Midbrain (tissue), 1 donor: ENCODE measurements around the gene PTPN5.
"Not testable (repeated sequence)": the region's sequence is repeated elsewhere in the genome, so short reads cannot be mapped to it uniquely, and the experiment has no call there.

ENCODE experiments used
- DNase-seq: peaks from one replicate; lab custom pipeline; 2025; lab: John Stamatoyannopoulos, UW

Gene PTPN5

DNA sequence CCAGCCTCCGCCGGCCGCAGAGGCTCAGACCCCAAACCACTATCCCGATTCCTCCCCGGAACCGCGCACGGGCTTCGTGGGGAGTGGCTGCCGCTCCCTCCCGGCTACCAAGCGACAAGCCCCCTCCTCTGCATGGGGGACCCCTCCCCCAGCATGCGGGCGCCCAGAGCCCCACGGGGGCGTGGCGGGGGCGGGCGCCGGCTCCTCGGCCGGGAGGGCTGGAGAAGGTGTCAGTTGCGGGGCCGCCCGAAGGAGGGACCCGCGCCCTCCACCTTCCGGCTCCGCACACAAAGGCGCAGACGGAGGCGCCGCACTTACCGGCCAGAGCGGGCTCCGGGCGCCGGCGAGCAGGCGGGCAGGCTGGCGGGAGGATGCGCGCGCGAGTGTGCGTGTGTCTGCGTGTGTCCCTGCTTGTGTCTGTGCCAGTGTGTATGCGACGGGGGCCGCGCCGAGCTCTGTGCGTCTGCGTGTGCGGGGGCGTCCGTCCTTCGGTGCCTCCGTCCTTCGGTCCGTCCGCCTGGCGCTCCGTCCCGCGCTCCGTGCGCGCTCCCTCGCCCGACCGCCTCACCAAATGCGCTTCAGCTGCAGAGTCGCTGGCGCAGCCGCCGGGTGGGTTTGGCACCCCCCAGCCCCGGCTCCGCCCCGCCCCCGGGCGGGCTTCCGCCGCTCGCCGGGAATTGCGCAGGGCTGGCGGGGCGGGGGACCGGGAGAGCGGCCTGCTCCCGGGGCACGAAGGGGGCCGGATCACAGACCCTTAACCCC is at the start of gene PTPN5:
TSS of gene PTPN5 (minus strand) at position 592 of the 762 bp plus-strand sequence. CDS start 19,840 bp downstream, outside the sequence.
- no peak for DNase-seq

DNA sequence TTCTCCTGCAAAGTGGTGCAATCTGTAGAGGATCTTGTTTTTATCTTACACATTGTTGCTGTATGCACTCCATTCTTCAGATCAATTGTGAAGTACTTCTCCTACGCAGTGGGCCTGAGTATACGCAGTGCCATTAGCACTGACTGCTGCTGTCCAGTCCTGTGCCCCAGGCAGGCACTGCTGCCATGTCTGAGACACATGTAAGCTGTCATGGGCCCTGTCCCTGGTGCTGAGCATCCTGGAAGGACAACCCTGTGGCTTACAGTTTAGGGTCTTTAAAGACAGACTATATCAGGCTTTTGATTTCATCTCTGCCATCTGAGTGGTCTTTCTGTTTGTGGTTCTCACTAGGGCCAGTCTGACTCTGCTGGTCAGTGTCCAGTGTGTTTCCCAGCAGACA is 44.8 kb upstream of the PTPN5 start:
- DNase-seq: no peak

DNA sequence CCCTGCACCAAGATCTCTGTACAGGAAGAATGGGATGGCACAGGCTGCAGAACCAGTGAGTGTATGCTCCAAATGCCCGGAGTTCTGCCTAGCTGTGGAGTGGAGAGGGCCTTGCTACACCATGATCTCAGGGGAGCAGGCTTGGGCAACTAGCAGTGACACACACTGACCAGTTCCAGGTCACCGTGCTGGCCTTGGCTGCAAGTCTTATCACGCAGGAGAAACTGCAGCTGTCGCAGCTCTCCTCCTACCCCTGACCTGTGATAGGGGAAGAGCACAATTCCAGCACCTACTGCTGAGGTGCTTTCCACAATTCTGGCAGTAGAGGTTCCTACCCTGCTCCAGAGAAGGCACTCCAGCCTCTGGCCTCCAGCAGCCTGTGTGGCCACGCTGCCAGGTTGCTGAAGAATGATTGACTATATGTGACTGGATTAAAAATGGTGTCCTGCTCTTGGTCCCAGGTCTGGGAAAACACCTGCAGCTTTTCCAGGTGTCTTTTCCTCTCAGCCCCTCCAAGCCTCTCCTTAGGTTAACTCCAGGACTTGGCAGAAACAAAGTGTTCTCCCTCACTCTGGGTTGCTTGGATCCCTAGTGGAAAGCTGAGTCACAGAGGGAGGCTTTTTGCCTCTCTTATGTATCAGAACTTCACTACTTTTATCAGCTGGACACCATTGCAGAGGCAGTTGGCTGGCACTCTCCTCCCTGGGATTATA is 43.3 kb upstream of the PTPN5 start:
- no peak for DNase-seq

DNA sequence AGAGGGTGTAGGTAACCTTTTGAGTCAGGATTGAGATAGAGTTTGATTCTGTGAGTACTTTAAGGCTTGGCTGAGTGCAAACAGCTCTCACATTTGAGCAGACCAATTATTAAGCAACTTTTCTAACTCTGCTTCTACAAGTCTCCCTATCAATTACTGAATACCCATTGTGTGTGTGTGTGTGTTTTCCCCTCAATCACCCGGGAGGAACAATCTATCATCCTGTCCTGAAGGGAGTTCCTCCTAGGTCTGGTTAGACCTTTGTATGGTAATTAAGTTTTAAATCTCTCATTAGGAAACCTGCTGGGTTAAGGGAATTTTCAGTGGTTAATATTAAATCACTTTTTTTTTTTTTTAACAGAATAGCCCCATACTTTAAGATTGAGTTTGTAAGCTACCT is 28.6 kb upstream of the PTPN5 start:
- DNase-seq: not testable (repeated sequence)

DNA sequence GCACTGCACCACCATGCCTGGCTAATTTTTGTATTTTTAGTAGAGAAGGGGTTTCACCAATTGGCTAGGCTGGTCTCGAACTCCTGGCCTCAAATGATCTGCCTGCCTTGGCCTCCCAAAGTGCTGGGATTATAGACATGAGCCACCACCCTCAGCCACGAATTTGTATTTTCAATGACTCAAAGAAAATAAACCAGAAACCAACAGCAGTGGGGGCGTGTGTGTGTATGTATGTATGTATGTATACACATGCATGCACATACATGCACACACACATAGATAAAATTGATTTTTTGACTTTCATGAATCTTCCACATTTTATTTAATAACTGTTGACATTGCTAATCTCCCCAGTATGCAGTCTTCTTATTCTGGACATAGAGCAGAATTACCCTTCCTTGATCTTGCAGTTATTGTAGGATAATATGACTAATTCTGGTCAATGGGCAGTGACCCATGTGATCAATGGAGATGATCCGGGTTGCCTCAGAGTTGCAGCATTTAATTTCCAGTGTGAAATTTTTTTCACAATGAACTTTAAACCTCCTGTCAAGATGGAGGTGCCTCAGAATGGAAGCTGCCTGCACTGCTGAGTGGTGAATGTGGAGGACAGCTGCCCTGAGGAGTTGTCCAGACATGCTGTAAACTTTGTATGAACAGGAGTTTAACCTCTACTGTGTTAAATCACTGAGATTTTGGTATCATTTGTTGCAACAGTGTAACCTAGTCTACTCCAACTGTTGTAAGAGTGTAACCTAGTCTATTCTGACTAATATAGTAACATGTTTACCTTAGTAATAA is 12.8 kb upstream of the PTPN5 start:
- DNase-seq: no peak

DNA sequence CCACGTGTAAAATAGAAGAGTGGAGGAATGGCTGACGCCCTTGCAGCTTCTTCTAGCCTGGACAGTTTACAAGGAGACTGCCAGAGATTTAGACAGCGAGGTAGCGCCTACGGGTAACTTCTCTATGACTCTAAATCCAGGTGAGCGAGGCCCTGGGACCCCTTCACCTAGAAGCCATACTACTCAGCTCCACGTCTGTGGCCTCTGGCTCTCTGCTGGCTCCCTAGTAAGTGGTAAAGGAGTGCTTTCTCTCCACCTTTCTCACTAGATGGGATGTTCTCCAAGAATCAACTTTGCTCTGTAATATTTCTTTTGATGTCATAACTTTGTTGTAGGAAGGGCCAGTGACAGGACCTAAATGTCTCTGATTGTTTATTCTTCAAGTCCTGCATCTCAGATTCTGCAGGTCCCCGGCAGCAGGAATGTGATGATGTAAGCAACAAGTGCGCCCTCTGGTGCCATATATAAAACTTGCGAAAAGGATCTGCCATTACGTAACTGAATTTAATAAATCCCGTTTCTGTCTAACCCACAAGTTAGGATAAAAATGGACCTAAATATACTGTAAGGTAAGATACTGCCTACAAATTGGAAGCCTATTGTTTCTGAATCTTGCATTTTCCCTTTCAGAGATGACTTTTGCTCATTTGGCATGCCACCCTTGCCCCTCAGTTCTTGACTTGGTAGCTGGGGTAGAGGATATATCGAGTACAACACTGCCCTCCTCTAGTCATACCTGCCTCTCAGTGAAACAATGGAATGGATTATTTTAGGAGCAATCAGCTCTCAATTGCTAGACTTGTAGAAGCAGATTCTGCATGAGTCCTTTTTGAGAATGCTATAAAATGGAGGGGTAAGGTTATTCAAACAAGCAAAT is 11.0 kb upstream of the PTPN5 start:
- DNase-seq: peak; percentile 58

DNA sequence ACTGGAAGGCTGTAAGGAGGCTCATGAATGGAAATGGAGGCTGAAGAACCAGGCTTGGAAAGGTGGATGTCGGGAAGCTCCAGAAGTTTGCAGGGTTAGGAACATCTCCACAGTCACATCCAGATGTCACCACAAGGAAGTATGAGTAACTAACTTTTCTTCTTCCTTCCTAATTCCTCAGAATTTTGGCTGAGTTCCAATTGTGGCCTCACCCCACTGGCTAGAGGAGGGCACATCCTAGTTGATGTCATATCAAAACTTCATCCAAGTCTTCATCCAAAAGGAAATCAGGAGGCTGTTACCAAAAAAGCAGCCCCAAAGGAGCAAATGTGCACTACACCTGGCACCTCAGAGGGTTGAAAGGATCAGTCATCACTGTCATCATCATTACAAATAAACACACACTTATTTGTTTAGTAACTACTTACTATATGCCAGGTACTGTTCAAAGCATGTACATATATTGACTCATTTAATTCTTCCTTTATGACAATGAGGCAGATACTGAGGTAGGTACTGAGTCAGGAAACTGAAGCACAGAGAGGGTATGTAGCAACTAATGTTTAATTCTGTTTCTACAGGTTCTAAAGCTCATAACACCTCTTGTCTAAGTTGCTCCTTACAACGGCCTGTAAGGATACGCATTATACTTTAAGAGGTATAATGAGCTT is 7.3 kb upstream of the PTPN5 start:
- DNase-seq: no peak

DNA sequence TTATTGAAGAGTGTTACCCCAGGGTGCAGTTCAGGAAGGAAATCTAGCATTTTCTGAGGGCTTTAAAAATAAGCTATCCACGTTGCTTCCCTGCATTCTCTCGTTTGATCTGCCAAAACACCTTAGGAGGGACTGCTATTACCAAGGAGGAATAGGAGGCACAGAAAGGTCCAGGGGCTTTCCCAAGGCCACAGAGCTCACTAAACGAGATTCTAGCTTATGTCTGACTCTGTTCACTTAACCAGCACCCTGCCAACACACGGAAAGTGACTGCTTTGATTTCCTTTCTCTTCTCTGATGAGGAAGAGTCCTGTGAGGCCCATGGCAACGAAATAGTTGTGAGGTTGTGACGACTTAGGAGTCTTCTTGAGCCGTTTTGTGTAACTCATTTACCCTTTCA is 3.4 kb upstream of the PTPN5 start:
- no peak for DNase-seq

DNA sequence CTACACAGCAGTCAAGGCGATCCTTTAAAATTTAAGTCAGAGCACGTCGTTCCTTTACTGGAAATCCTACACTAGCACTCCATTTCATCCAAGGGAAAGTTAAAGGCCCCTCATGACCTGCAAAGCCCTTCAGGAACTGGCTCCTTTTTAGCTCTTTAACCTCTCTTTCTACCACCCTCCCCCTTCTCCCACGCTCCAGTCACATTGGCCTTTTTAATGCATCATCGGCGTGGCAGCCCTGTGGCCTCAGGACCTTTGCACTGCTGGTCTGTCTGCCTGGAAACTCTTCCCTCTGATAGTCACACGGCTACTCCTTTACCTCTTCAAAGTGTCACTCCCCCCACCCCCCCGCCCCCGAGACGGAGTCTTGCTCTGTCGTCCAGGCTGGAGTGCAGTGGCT is 1.2 kb upstream of the PTPN5 start:
- no peak for DNase-seq

DNA sequence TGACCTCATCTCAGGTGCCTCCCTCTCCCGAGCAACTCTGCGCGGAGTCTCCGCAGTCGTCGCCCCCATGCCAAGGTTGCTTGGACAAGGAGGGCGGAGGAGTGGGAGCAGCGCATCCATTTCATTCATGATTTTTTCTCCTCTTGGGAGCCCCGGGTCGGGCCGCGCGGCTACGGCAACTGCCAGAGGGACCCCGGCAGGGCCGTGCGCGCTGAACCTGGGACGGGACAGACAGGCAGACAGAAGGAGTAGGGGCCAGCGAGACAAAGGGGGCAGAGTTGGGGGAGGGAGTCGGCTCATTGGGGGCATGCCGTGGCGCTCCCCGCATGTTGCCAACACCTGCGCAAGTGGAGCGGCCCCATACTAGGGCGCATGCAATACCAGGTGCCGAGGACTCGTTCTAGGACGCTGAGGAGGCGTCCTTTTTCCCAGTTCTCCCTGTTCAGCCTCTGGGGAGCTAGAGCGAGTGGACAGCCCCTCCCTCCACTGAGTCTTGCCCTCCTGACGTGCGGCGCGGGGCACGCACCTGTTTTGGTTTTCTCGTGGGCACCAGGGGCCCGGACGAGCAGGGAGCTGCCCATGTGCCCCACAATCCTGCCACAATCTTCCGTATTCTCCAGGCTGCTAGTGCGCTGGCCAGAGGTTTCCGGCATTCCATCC is 501 bp upstream of the PTPN5 start:
- no peak for DNase-seq

DNA sequence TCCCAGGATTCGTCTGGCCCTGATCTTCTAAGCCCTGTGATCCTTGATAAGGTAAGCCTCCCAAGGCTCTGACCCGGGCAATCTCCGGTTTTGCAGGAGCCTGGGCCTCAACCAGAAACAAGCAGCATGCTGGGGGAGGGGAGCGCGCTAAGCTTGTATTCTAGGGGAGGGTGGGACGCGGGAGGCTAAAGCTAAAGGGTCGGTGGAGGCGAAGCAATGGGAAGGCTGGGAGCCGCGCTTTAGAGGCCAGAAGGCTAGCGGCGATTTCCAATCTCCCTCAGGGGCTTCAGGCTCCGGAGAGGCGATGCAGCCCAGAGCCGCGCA is 753 bp downstream of the PTPN5 start:
- DNase-seq: no peak

DNA sequence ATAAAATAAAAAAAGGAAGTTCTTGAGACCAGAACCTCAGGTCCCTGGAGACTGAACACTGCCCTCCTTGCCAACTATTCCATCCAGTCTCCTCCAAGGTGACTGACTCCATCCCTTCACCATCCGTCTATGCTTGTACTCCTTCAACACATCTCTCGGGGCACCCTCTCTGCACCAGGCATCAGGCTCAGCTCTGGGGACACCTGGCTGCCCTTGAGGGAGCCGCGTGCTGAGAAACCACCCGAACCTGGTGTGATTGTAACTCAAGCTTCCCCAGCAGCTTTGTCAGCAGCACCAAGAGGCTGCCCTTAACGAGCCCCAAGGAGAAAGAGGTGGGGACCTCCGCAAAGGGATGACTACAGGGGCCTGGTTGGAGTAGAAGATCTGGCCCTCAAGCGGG is 1.7 kb downstream of the PTPN5 start:
- DNase-seq: no peak

DNA sequence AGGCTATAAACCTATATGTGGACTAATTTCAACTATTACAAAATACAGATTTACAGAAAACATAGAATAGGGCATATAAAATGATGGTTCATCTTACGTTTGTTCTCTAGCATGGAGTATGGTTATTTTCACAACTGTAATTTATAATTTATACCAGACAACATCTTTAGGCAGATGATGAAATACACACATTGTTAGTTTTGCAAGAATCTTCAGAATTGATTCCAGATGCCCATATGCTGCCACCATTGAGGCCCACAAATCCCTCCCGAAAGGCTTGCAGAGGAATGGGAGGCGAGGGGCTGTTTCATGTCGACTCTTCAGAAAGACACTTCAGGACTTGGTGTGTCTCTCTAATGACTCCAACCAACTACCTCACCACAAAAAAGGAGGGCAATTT is 6.2 kb downstream of the PTPN5 start:
- no peak for DNase-seq

DNA sequence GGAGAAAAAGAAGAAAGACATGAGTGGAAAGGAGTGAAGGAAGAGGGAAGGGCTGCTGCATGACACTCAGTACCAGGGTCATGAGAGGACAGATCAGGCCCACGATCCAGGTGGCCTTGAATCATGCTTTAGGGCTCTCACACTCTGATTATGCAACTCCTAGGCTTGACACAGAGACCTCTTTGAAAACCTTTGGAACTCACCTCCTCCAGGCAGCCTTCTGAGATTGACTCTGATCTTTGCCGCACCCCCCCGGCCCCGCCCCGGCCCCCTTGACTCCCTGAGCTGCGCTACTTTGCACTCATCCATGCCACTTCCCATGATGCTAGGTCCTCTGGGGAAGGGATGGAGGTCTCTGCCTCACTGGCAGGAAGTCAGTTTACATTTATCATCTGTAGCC is 10.7 kb downstream of the PTPN5 start:
- DNase-seq: no peak

DNA sequence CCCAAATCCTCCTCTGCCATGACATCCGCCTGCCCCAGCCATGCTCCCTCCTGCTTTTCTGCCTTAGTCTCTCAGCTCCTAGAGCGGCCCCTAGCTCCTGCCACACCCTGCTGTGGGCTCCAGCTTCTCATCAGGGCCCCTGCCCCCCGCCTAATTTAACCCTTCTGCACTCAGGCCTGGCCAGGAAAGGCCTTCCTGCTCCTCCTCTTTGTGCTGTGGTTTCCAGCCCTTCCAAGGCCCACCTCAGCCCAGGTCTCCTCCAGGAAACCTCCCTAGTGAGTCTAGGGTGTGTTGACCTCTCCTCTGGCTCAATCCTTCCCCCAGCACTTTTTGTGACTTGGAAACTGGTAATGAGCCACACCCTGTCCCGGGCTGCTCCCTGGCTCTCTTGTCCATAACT is 11.3 kb downstream of the PTPN5 start:
- no peak for DNase-seq

DNA sequence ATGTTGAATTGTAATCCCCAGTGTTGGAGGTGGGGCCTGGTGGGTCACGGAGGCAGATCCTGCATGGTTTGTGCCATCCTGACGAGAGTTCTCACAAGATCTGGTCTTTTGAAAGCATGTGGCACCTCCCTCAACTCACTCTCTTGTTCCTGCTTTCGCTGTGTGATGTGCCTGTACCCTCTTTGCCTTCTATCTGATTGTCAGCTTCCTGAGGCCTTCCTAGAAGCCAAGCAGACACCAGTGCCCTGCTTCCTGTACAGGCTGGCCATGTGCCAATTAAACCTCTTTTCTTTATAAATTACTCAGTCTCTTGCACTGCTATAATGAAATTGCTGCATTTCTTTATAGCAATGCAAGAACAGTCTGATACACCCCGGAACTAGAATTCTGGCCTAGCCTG is 13.1 kb downstream of the PTPN5 start:
- DNase-seq: no peak

DNA sequence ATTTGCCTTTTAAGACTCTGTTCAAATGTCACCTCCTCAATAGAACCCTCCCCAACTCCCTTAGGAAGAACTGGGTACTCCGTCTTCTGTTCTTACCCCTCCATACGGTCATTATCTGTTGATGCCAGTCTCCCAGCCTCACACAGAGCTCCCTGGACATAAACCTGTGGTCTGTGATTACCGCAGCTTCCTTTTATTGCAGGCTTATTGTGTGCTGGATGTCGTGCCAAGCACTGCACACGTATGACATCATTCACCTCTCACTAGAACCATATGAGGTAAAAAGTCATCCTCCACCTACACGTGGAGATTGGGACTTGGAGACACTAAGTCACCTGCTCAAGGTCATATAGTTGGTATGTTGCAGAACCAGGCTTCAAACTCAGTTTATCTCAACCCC is 15.3 kb downstream of the PTPN5 start:
- DNase-seq: no peak

DNA sequence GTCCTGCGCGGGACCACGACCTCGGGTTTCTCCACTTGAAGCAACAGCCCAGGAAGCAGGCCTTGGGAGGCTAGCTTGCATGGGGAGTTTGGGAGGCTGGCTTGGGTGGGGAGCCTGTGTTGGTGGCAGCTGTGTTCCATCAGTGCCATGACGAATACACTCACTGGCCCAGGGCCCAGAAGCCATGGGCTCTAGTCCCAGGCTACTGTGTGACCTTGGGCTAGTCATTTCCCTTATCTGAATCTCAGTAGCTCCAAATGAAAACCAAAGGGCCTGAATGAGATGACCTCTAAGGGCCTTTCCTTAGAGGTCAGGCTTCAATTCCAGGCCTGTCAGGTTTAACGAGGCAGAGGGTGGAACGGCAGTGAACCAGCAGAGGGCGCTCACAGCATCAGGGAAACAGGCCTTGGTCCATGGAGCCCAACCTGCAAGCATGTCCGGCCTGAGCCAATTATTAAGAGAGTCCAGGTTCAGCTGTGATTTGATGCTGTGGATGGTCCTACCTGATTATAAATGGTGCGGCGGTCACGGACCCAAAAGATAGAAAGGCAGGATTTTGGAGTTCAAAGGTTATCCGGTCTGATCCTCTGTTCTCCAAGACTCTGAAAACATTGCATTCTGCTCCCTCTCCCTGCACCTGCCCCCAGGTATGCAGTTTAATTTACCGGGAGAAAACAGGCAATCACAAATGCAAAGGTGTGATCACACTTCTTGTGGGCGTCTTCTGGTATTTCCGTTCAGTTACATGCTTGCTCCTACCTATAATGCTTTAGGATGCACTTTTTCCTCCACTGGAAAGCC is 15.9 kb downstream of the PTPN5 start:
- DNase-seq: no peak

DNA sequence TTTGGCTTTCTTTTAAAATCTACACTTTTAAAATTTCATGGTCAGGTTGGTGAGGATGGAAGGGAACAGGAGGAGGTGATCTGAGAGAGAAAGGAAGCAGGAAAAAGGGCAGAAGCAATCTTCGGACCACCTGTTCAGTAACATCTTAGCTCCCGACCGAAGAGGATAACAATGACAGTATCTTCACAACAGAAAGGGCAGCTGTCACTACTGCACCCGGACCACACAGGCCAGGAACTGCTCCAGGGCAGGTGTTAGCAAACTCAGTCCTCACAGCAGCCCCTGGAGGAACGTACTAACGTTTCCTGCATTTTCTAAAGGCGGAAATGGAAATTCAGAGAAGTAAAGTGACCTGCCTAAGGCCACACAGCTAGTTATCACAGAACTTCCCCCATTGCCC is 16.8 kb downstream of the PTPN5 start:
- no peak for DNase-seq

DNA sequence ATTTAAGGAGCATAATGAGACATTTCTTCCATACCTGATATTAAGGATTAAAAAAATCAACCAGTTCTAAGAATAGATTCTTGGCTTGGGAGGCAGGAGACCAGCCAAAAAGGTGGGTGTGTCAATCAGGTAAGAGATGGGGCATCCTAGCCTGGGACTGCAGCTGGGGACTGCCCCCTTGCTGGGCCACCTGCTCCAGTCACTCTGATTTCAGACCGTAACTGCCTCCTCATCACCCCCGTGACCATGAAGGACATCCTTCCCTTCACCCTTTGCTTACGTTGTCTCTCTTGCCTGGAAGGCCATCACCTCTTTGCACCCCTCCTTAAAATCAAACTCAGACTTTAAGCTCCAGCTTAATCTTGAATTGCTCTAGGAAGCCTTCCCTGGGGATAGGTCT is 17.9 kb downstream of the PTPN5 start:
- no peak for DNase-seq
